ENCODE measurements around the gene GSK3B. TPM values are rescaled to one million over a fixed set of nuclear protein-coding genes. Genes with fewer than 3 reads are reported as not detected.

GSK3B gene
- total RNA-seq, 1 experiment from 2014 or later = 56.5 TPM

- Histone ChIP-seq H2AK5ac (ENCODE audit: insufficient read length, low read length) (no peak overlapping the region), H3K27ac (ENCODE audit: insufficient read length, low read depth, low read length) (no peak overlapping the region), H2BK120ac (ENCODE audit: low read depth, low read length, poor library complexity, severe bottlenecking) (no peak overlapping the region), H2BK20ac (ENCODE audit: low read depth, low read length, poor library complexity, severe bottlenecking) (no peak overlapping the region), H2BK5ac (ENCODE audit: insufficient read length, low read length) (no peak overlapping the region), H3K27me3 (ENCODE audit: insufficient read depth, low read length) (no peaks in the 10 kb centered on the region), H2BK12ac (ENCODE audit: insufficient read length, low read depth, low read length) (no peak overlapping the region), H4K8ac (replicated peaks; ENCODE audit: insufficient read length, low read depth, low read length) (no peak overlapping the region), H4K91ac (ENCODE audit: insufficient read length, low read depth, low read length) (no peak overlapping the region), H3K23ac (ENCODE audit: insufficient read length, low read depth, low read length) (no peak overlapping the region), H3K14ac (ENCODE audit: insufficient read depth, low read length) (no peak overlapping the region), H3K9ac (ENCODE audit: extremely low read depth, insufficient read length, low read length) (peak overlapping the region; percentile 64), H2BK15ac (ENCODE audit: low read depth, low read length) (no peak overlapping the region), H3K18ac (ENCODE audit: insufficient read length, low read depth, low read length) (no peak overlapping the region), H3K79me1 (ENCODE audit: insufficient read depth, low read depth, low read length, poor library complexity, severe bottlenecking) (no peaks in the 10 kb centered on the region), H3T11ph (ENCODE audit: low read length) (no peak overlapping the region), H3K9me3 (ENCODE audit: control insufficient read depth, low read depth, low read length) (no peaks in the 10 kb centered on the region), H4K5ac (ENCODE audit: insufficient read length, low read depth, low read length) (no peak overlapping the region), H4K20me1 (ENCODE audit: control insufficient read depth, insufficient read depth, insufficient read length) (no peaks in the 10 kb centered on the region), H3K4me1 (ENCODE audit: insufficient read depth, low read length) (no peaks in the 10 kb centered on the region), H2AFZ (ENCODE audit: low read length) (no peak overlapping the region), H3K79me2 (ENCODE audit: insufficient read depth, low read length) (peaks cover 43% of the 10 kb centered on the region; the same call in 1 of the 2 replicates), H3K23me2 (ENCODE audit: insufficient read length, low read depth, low read length, poor library complexity, severe bottlenecking) (peaks cover 4% of the 10 kb centered on the region), H3K56ac (ENCODE audit: insufficient read length, low read depth, low read length) (no peak overlapping the region), H3K4ac (ENCODE audit: low read depth, low read length) (no peak overlapping the region), H3K4me2 (ENCODE audit: insufficient read depth, insufficient read length, low read length) (peak overlapping the region; percentile 67)
- Mint-ChIP-seq H3K27ac (no peak overlapping the region), H3K27me3 (ENCODE audit: low read depth) (no peaks in the 10 kb centered on the region), H3K4me1 (peaks cover 9 to 22% of the 10 kb centered on the region in 2 experiments), H3K9me3 (no peaks in the 10 kb centered on the region), H3K36me3 (ENCODE audit: insufficient read depth in 1 of 3, low read depth in 3 of 3) (peaks cover 3 to 12% (median 3%) of the 10 kb centered on the region in 3 experiments; a peak in 6 of 7 replicates), H3K4me3 (no peak overlapping the region)
- no peak for DNase-seq
- TF ChIP-seq CTCF (conservative IDR thresholded peaks at IDR 0.05) = no peak
- no CpG with 5 or more reads among the region's 1 CpG for WGBS (ENCODE audit: extremely low coverage, insufficient read length, low lambda C conversion rate)
Measured at GRCh38 chr3:120092474-120092873, 1.8 kb downstream of the GSK3B start.
